Measurements from ENCODE around the gene ARSB.
"Not testable (repeated sequence)": the region's sequence is repeated elsewhere in the genome, so short reads cannot be mapped to it uniquely, and the experiment has no call there.

Gene ARSB

DNA sequence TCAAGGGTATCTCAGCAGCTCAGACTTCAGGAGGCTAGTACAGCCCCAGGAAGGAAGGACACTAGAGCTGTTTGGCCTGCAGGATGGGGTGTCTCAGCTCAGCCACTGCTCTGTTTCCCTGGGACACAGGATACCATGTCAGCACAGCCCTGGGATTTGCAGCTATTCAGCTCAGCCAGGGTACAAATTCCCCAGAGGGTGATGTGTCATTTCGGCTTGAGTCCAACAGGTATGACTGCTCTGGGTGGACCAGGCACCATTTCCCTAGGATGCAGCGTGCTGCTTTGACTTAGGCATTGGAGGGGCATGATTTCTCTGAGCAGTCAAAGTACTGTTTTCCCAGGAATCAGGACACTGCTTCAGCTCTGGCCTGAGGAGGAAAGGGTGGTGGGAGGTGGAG is 130.1 kb downstream of the ARSB start:
- DNase-seq (ENCODE audit: extremely low spot score) = no peak
- POLR2A ChIA-PET = interaction anchor here (0.7 kb wide), 1 partner anchor 75 kb away, joined by 3 read pairs; no protein-coding TSS in a partner anchor
- TF ChIP-seq ARNT (IDR thresholded peaks at IDR 0.05) (no peak), FOXK2 (IDR thresholded peaks at IDR 0.05) (no peak), SP1 (IDR thresholded peaks at IDR 0.05) (no peak), TARDBP (IDR thresholded peaks at IDR 0.05) (no peak), ZNF384 (IDR thresholded peaks at IDR 0.05) (no peak), SUZ12 (IDR thresholded peaks at IDR 0.05) (no peak), ELF4 (IDR thresholded peaks at IDR 0.05) (no peak), L3MBTL2 (conservative IDR thresholded peaks at IDR 0.05) (no peak), HDGF (IDR thresholded peaks at IDR 0.05; ENCODE audit: borderline replicate concordance) (no peak), FOXM1 (IDR thresholded peaks at IDR 0.05; ENCODE audit: borderline replicate concordance) (no peak), FOXA1 (IDR thresholded peaks at IDR 0.05) (no peak), BHLHE40 (IDR thresholded peaks at IDR 0.05; ENCODE audit: borderline replicate concordance) (no peak), NFRKB (IDR thresholded peaks at IDR 0.05) (no peak), LEF1 (IDR thresholded peaks at IDR 0.05; ENCODE audit: borderline replicate concordance) (no peak), CTBP1 (IDR thresholded peaks at IDR 0.05; ENCODE audit: borderline replicate concordance) (no peak)
- TF ChIP-seq, protein P1, sequence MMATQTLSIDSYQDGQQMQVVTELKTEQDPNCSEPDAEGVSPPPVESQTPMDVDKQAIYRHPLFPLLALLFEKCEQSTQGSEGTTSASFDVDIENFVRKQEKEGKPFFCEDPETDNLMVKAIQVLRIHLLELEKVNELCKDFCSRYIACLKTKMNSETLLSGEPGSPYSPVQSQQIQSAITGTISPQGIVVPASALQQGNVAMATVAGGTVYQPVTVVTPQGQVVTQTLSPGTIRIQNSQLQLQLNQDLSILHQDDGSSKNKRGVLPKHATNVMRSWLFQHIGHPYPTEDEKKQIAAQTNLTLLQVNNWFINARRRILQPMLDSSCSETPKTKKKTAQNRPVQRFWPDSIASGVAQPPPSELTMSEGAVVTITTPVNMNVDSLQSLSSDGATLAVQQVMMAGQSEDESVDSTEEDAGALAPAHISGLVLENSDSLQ (IDR thresholded peaks at IDR 0.05) = no peak
- CTCF ChIA-PET = no interaction called here

DNA sequence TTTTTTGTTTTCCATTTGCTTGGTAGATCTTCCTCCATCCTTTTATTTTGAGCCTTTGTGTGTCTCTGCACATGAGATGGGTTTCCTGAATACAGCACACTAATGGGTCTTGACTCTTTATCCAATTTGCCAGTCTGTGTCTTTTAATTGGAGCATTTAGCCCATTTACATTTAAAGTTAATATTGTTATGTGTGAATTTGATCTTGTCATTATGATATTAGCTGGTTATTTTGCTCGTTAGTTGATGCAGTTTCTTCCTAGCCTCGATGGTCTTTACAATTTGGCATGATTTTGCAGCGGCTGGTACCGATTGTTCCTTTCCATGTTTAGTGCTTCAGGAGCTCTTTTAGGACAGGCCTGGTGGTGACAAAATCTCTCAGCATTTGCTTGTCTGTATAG is 133.2 kb downstream of the ARSB start:
- POLR2A ChIA-PET; CTCF ChIA-PET; DNase-seq (ENCODE audit: extremely low spot score): not testable (repeated sequence)

DNA sequence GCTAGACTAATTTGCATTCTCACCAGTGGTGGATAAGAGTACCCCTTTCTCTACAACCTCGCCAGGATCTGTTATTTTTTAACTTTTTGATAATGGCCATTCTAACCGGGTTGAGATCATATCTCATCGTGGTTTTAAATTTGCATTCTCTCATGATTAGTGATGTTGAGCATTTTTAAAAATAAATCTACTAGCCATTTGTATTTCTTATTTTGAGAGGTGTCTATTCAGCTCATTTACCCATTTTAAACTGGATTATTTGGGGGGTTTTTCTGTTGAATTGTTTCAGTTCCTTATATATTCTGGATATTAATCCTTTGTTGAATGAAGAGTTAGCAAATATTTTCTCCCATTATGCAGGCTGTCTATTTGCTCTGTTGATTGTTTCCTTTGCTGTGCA is 139.6 kb downstream of the ARSB start:
- POLR2A ChIA-PET = no interaction called here
- no peak for TF ChIP-seq FOXA1 (IDR thresholded peaks at IDR 0.05)
- CTCF ChIA-PET = no interaction called here
- no peak for DNase-seq (ENCODE audit: extremely low spot score)

DNA sequence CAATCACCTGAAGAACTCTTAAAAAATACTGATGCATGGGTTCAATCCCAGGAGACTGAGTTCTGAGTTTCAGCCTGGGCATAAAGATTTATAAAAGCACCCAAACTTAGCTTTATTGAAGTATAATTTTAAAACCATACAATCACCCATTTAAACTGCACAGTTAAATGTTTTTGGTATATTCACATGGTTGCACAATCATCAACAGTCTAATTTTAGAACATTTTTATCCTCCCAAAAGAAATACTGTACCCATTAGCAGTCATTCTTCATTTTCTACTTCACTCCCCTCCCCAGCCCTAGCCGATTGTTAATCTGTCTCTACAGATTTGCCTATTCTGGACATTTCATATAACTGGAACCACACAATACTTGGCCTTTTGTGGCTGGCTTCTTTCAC is 141.7 kb downstream of the ARSB start:
- CTCF ChIA-PET = no interaction called here
- no peak for TF ChIP-seq ARNT (IDR thresholded peaks at IDR 0.05)
- TF ChIP-seq BHLHE40 (IDR thresholded peaks at IDR 0.05; ENCODE audit: borderline replicate concordance) = no peak
- TF ChIP-seq ELF4 (IDR thresholded peaks at IDR 0.05) = no peak
- no peak for TF ChIP-seq L3MBTL2 (conservative IDR thresholded peaks at IDR 0.05)
- TF ChIP-seq NFRKB (IDR thresholded peaks at IDR 0.05) = no peak
- TF ChIP-seq FOXA1 (IDR thresholded peaks at IDR 0.05) = no peak
- TF ChIP-seq SUZ12 (IDR thresholded peaks at IDR 0.05) = no peak
- no peak for TF ChIP-seq FOXM1 (IDR thresholded peaks at IDR 0.05; ENCODE audit: borderline replicate concordance)
- no peak for TF ChIP-seq ZNF384 (IDR thresholded peaks at IDR 0.05)
- no peak for TF ChIP-seq FOXK2 (IDR thresholded peaks at IDR 0.05)

DNA sequence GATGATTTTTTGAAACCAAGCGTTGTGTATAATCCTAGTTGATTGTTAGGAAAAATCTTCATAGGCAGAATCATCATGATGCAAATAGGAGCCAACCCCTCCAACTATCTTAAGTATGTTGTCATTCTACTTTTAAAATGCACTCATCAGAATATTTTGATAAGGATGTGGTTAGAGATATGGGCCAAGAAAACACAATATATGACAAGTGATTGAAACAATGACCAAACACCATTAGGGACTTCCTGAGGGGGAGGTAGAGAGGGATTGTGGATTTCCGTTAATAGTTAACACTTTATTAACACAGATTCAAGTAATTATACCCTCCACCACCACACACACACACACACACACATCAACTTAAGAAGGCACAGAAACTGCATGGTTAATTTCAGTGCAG is 143.3 kb downstream of the ARSB start:
- no peak for DNase-seq (ENCODE audit: extremely low spot score)
- CTCF ChIA-PET = no interaction called here
- no peak for TF ChIP-seq L3MBTL2 (conservative IDR thresholded peaks at IDR 0.05)
- TF ChIP-seq, protein P1 (IDR thresholded peaks at IDR 0.05) = no peak
- TF ChIP-seq TARDBP (IDR thresholded peaks at IDR 0.05) = no peak
- no peak for TF ChIP-seq LEF1 (IDR thresholded peaks at IDR 0.05; ENCODE audit: borderline replicate concordance)
- POLR2A ChIA-PET = no interaction called here

More for the DNA sequence above, 141.7 kb downstream of the ARSB start:
- POLR2A ChIA-PET = no interaction called here
- DNase-seq (ENCODE audit: extremely low spot score) = no peak

DNA sequence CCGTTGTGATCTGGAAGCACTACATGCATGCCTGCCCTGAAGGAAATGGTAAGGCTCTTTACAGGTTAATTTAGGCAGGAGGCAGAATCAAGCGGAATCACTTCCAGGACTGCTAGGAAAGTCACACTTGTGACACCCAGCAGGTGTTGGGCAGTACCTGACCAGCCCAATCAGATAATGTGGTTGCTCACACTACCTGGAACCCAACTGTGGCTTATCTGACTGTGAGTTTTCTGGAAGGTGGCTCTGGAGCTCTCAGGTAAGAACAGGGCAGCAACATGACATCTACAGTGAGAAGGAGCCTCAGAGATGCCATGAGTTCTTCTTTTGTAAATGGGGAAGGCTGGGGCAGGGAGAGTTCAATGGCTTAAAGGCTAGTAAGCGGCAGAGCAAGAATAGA is 146.4 kb downstream of the ARSB start:
- CTCF ChIA-PET = no interaction called here

DNA sequence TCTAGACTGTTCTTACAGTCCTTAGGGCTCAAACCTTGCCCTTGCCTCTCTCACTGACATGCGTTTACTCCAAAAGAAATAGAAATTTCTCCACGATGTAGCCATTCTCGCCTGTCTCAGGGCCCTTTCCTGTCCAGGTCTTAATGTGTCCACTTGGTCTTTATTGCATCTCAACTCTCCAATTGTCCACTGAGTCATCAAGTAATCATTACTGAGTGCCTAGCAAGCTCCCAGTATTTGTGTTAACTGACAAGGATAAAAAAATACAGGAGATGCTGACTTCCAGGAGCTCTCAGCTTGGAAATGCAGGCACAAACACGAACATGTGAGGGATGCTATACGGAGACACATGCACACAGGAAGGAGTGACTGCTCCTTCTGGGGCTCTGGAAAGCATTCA is 147.3 kb downstream of the ARSB start:
- no peak for DNase-seq (ENCODE audit: extremely low spot score)
- TF ChIP-seq, protein P1 (IDR thresholded peaks at IDR 0.05) = no peak
- ChIA-PET POLR2A (no interaction called here), CTCF (no interaction called here)

More for the DNA sequence above, 146.4 kb downstream of the ARSB start:
- POLR2A ChIA-PET = no interaction called here
- no peak for TF ChIP-seq FOXA1 (IDR thresholded peaks at IDR 0.05)
- TF ChIP-seq BHLHE40 (IDR thresholded peaks at IDR 0.05; ENCODE audit: borderline replicate concordance) = no peak
- TF ChIP-seq ZNF384 (IDR thresholded peaks at IDR 0.05) = no peak
- no peak for TF ChIP-seq HDGF (IDR thresholded peaks at IDR 0.05; ENCODE audit: borderline replicate concordance)
- no peak for TF ChIP-seq FOXM1 (IDR thresholded peaks at IDR 0.05; ENCODE audit: borderline replicate concordance)
- TF ChIP-seq FOXK2 (IDR thresholded peaks at IDR 0.05) = no peak
- no peak for TF ChIP-seq L3MBTL2 (conservative IDR thresholded peaks at IDR 0.05)
- no peak for TF ChIP-seq LEF1 (IDR thresholded peaks at IDR 0.05; ENCODE audit: borderline replicate concordance)
- TF ChIP-seq NFRKB (IDR thresholded peaks at IDR 0.05) = no peak
- no peak for TF ChIP-seq ELF4 (IDR thresholded peaks at IDR 0.05)
- TF ChIP-seq SUZ12 (IDR thresholded peaks at IDR 0.05) = no peak
- no peak for TF ChIP-seq TARDBP (IDR thresholded peaks at IDR 0.05)
- no peak for TF ChIP-seq SP1 (IDR thresholded peaks at IDR 0.05)
- TF ChIP-seq CTBP1 (IDR thresholded peaks at IDR 0.05; ENCODE audit: borderline replicate concordance) = no peak
- no peak for TF ChIP-seq ARNT (IDR thresholded peaks at IDR 0.05)
- TF ChIP-seq, protein P1 (IDR thresholded peaks at IDR 0.05) = no peak
- DNase-seq (ENCODE audit: extremely low spot score) = no peak
